KMS-11 (cell line): ENCODE data around the gene DOK7.

Experiments used
- H2AFZ ChIP-seq: fragments of 200-600 bp; sonication (generic); 2 replicates; pipeline ENCODE4 v1.6.1; 2016; ENCODE audit warnings: antibody characterized with exemption, mixed run types, low read depth
- H3K27ac ChIP-seq: fragments of 200-600 bp; sonication (generic); 2 replicates; pipeline ENCODE4 v1.6.1; 2016; ENCODE audit warnings: mild to moderate bottlenecking, mixed run types
- H3K27me3 ChIP-seq: fragments of 200-600 bp; sonication (generic); 2 replicates; pipeline ENCODE4 v1.6.1; 2017; ENCODE audit warnings: mild to moderate bottlenecking, low read depth, mixed run types, moderate library complexity; ENCODE audit not compliant: insufficient read depth
- H3K36me3 ChIP-seq: fragments of 200-600 bp; sonication (generic); 2 replicates; pipeline ENCODE4 v1.6.1; 2017; ENCODE audit warnings: mild to moderate bottlenecking, mixed run types; ENCODE audit not compliant: insufficient read depth
- H3K4me1 ChIP-seq: fragments of 200-600 bp; sonication (generic); 2 replicates; pipeline ENCODE4 v1.6.1; 2016; ENCODE audit warnings: mild to moderate bottlenecking, low read depth, mixed run types; ENCODE audit not compliant: poor library complexity, severe bottlenecking
- H3K4me2 ChIP-seq: fragments of 200-600 bp; sonication (generic); 2 replicates; pipeline ENCODE4 v1.7.0; 2016; ENCODE audit warnings: mild to moderate bottlenecking, mixed run types
- H3K4me3 ChIP-seq: fragments of 200-600 bp; sonication (generic); IDR thresholded peaks from 2 replicates; pipeline ENCODE4 v1.6.1; 2017; ENCODE audit warnings: low read depth, low read length, mixed read lengths; ENCODE audit not compliant: insufficient read depth
- H3K79me2 ChIP-seq: fragments of 200-600 bp; sonication (generic); 2 replicates; pipeline ENCODE4 v1.6.1; 2016; ENCODE audit warnings: low read depth, mixed run types; ENCODE audit not compliant: insufficient read depth
- H3K9ac ChIP-seq: fragments of 200-600 bp; sonication (generic); 2 replicates; pipeline ENCODE4 v1.6.1; 2016; ENCODE audit warnings: mild to moderate bottlenecking, mixed run types
- H4K20me1 ChIP-seq: fragments of 200-600 bp; sonication (generic); 2 replicates; pipeline ENCODE4 v1.6.1; 2016; ENCODE audit warnings: mild to moderate bottlenecking, mixed run types; ENCODE audit not compliant: insufficient read depth
- CTCF ChIP-seq: fragments of 200-600 bp; sonication (generic); conservative IDR thresholded peaks from 2 replicates; pipeline ENCODE4 v1.6.1; 2017; ENCODE audit warnings: low read depth, mild to moderate bottlenecking, antibody characterized with exemption, low read length, moderate library complexity, mixed read lengths

The DOK7 gene

DNA sequence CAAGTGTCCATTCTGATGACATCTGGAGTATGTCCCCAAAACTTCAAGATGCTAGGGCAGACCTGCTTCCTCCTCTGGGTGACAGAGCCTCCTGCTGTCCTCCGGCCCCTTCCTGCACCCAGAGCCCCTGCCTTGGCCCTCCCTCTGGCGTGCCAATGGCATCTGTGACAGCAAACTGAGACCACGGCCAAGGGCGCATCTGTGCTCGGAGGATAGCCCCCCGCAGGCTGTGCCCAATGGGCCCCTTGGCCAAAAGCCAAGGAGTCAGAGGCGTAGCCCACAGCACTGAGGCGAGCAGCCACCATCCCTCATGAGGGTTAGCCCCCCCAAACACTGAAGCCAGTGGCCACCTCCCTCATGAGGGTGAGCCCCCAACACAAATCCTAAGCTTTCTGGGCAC is 61.2 kb downstream of the DOK7 start:
- Histone ChIP-seq H3K27me3 (no peaks in the 10 kb centered on the region), H3K79me2 (no peaks in the 10 kb centered on the region), H3K27ac (no peak overlapping the region), H3K36me3 (no peaks in the 10 kb centered on the region), H3K4me3 (no peak overlapping the region), H3K4me2 (no peak overlapping the region), H3K4me1 (no peaks in the 10 kb centered on the region), H4K20me1 (no peaks in the 10 kb centered on the region), H3K9ac (no peak overlapping the region), H2AFZ (no peak overlapping the region)
- TF ChIP-seq CTCF = no peak

DNA sequence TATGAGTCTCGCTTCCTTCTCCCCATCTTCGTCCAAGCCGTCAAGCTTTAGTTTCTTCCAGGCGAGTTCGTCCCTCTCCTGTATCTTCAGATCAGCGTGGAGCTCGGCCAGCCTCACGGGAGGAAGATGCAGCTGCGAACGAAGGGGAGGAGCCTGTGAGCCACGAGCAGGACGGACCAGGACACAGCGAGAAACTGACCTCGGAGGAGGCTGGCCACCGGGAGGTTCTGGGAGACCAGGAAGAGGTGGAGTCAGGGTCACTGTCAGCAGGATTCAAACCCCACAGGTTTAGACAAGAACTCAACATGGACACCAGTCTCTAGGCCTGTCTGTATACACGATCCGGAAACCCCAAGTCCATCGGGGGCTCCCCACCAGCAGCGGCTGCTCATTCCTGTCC is 61.8 kb downstream of the DOK7 start:
- no peak overlapping the region for H2AFZ ChIP-seq
- no peaks in the 10 kb centered on the region for H4K20me1 ChIP-seq
- no peak overlapping the region for H3K4me3 ChIP-seq
- no peak overlapping the region for H3K27ac ChIP-seq
- no peak overlapping the region for H3K9ac ChIP-seq
- H3K27me3 ChIP-seq = no peaks in the 10 kb centered on the region
- no peaks in the 10 kb centered on the region for H3K36me3 ChIP-seq
- no peaks in the 10 kb centered on the region for H3K79me2 ChIP-seq
- no peaks in the 10 kb centered on the region for H3K4me1 ChIP-seq
- no peak for TF ChIP-seq CTCF
- H3K4me2 ChIP-seq = no peak overlapping the region

DNA sequence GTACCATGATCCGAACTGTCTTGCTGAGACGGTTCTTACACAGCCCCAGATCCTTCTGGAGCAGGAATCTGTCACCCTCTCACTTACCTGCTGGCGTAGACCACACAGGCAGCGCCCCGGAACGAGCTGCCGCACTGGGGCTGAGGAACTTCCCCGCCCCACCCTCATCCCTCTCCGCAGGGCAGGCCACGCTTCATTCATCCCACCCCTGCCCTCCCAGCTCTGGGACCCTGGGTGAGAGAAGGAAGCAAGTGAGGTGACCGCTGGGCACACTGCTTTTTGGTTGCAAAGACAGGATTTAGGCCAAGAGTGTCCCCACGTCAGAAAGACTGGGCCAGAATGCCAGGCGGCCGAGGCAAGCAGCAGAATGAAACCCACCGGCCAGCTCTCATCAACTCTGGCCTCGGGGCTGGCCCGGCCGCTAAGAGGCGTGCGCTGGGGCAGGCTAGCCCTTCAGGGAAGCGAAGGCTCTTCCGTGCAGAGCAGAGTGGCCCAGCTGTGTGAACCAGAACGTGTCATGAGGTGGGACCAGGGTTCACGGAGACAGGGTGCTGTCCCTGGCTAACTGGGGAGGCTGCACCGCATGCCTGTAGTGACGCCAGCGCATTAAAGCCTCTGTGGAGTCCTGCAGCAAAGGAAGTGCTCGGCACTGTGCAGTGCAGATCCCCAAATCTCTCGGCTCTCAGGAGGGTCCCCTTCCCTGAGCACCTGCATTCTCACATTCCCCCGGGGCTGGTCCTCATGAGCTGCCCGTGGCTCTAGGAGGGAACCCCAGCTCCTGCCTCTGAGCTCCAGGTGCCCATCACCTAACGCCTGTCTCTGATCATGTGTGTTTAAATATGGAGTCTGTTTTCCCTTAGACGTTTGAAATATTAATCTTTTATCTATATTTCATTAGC is 62.7 kb downstream of the DOK7 start:
- no peak overlapping the region for H2AFZ ChIP-seq
- no peaks in the 10 kb centered on the region for H3K36me3 ChIP-seq
- H3K4me3 ChIP-seq = no peak overlapping the region
- TF ChIP-seq CTCF = no peak
- H3K9ac ChIP-seq = no peak overlapping the region
- no peak overlapping the region for H3K27ac ChIP-seq
- H3K27me3 ChIP-seq = no peaks in the 10 kb centered on the region
- H4K20me1 ChIP-seq = no peaks in the 10 kb centered on the region
- H3K4me1 ChIP-seq = no peaks in the 10 kb centered on the region
- H3K79me2 ChIP-seq = no peaks in the 10 kb centered on the region
- no peak overlapping the region for H3K4me2 ChIP-seq

GRCh38 chr4:3526456-3526855 is 63.4 kb downstream of the DOK7 start:
- no peak overlapping the region for H2AFZ ChIP-seq
- no peaks in the 10 kb centered on the region for H3K36me3 ChIP-seq
- no peak overlapping the region for H3K4me2 ChIP-seq
- no peak for TF ChIP-seq CTCF
- no peak overlapping the region for H3K4me3 ChIP-seq
- no peak overlapping the region for H3K27ac ChIP-seq
- no peaks in the 10 kb centered on the region for H3K4me1 ChIP-seq
- no peaks in the 10 kb centered on the region for H3K27me3 ChIP-seq
- H3K9ac ChIP-seq = no peak overlapping the region
- peaks cover 5% of the 10 kb centered on the region; the same call in 1 of the 2 replicates for H3K79me2 ChIP-seq
- no peaks in the 10 kb centered on the region for H4K20me1 ChIP-seq
